ENCODE data around the gene RERE. TPM values are rescaled to one million over a fixed set of nuclear protein-coding genes. Genes with fewer than 3 reads are reported as not detected.
A peak's percentile ranks its signal among the peaks of the same experiment; 100 is the strongest.

Gene RERE
- total and polyA plus RNA-seq, 2 experiments from 2014 or later, result 148 to 170 TPM

DNA sequence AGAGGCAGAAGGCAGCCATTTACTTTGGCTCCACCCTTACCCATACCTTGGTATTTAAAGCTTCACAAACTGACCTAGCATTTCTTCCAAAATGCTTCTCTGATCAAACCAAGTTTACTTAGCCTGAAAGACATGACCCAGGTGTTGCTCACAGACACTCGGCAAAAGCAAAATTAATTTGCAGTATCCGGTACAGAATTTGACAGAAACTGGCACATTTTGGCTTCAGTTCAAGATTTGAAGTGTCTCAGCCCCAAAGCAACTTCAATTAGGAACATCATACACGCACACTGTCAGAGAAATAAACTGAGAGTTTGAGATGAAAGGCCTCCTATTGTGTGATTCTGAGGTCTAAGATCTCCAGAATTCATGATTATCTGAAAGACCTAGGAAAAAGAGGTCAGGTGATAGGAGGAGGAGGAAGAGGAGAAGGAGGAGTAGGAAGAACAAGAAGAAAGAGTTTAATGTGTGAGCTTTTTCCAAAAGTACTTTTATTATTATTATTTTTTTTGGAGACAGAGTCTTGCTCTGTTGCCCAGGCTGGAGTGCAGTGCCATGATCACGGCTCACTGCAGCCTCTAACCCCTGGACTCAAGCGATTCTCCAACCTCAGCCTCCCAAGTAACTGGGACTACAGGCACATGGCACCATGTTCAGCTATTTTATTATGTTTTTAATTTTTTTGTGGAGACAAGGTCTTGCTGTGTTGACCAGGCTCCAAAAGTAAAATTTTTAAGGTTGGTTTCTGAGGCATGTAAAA lies 355.9 kb downstream of the RERE start (continued):
- TF ChIP-seq CTCF (conservative IDR thresholded peaks at IDR 0.05; ENCODE audit: low read depth in 2 of 2) (no peak), POLR2AphosphoS5 (IDR thresholded peaks at IDR 0.05; ENCODE audit: low read depth) (no peak)

- Mint-ChIP-seq H3K4me1 (peaks cover 78% of the 10 kb centered on the region), H3K4me3 (peak overlapping the region; percentile 45; the same call in 2 of the 3 replicates), H3K27ac (peak overlapping the region; percentile 73; the same call in 1 of the 2 replicates), H3K27me3 (ENCODE audit: insufficient read depth, low read depth, poor library complexity) (peaks cover 3% of the 10 kb centered on the region), H3K36me3 (ENCODE audit: low read depth) (peaks cover 6% of the 10 kb centered on the region; the same call in 2 of the 3 replicates), H3K9me3 (no peaks in the 10 kb centered on the region)
- Histone ChIP-seq H3K27ac (ENCODE audit: low read depth) (peak overlapping the region; percentile 90), H2AFZ (no peak overlapping the region), H3K4me1 (ENCODE audit: insufficient read depth) (peaks cover 72% of the 10 kb centered on the region), H3K79me2 (replicated peaks; ENCODE audit: insufficient read depth) (peaks cover 34% of the 10 kb centered on the region), H3F3A (replicated peaks; ENCODE audit: low read depth) (no peaks in the 10 kb centered on the region; the same call in 1 of the 2 replicates), H4K20me1 (replicated peaks; ENCODE audit: insufficient read depth) (no peaks in the 10 kb centered on the region), H3K4me3 (peak overlapping the region; percentile 30), H3K9me2 (ENCODE audit: insufficient read depth) (no peaks in the 10 kb centered on the region), H3K27me3 (ENCODE audit: insufficient read depth) (no peaks in the 10 kb centered on the region), H3K4me2 (peak overlapping the region; percentile 63), H3K36me3 (ENCODE audit: insufficient read depth) (no peaks in the 10 kb centered on the region)
- DNase-seq (ENCODE audit: low spot score), result peak; percentile 59
- TF ChIP-seq, protein P1, sequence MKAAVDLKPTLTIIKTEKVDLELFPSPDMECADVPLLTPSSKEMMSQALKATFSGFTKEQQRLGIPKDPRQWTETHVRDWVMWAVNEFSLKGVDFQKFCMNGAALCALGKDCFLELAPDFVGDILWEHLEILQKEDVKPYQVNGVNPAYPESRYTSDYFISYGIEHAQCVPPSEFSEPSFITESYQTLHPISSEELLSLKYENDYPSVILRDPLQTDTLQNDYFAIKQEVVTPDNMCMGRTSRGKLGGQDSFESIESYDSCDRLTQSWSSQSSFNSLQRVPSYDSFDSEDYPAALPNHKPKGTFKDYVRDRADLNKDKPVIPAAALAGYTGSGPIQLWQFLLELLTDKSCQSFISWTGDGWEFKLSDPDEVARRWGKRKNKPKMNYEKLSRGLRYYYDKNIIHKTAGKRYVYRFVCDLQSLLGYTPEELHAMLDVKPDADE (IDR thresholded peaks at IDR 0.05), result no peak
- no peak for TF ChIP-seq EZH2phosphoT487 (IDR thresholded peaks at IDR 0.05; ENCODE audit: unreplicated experiment)
- TF ChIP-seq CREB1 (CRISPR knock-in tag; IDR thresholded peaks at IDR 0.05; ENCODE audit: low read depth), result no peak
- TF ChIP-seq STAT1 (IDR thresholded peaks at IDR 0.05; ENCODE audit: unreplicated experiment), result no peak
- no peak for TF ChIP-seq POLR2AphosphoS5 (IDR thresholded peaks at IDR 0.05; ENCODE audit: low read depth)
- no peak for TF ChIP-seq NANOG (IDR thresholded peaks at IDR 0.05; ENCODE audit: borderline replicate concordance)
- TF ChIP-seq ZNF462 (CRISPR knock-in tag; IDR thresholded peaks at IDR 0.05), result no peak
- TF ChIP-seq EZH2 (IDR thresholded peaks at IDR 0.05; ENCODE audit: low read depth, unreplicated experiment), result no peak
- no peak for TF ChIP-seq ZNF331 (CRISPR knock-in tag; IDR thresholded peaks at IDR 0.05; ENCODE audit: low read depth)
- ATAC-seq, result no peak; the same call in 1 of the 3 replicates
Measured at GRCh38 chr1:8460784-8461183, 356.7 kb downstream of the RERE start.
